GM19240 (cell line): ENCODE results near the gene WDFY2.

Experiments
- DNase-seq: peaks from one replicate; pipeline ENCODE4 v3.0.0; 2011; ENCODE audit warnings: low spot score; ENCODE audit not compliant: insufficient read length

WDFY2 gene

GRCh38 chr13:51767100-51767499, 182.8 kb downstream of the WDFY2 start:
- no peak for DNase-seq

GRCh38 chr13:51768378-51768921, 184.2 kb downstream of the WDFY2 start:
- no peak for DNase-seq

- DNase-seq, result no peak
Measured at GRCh38 chr13:51768976-51769375, 184.7 kb downstream of the WDFY2 start.

- DNase-seq, result no peak
Measured at GRCh38 chr13:51769455-51770127, 185.3 kb downstream of the WDFY2 start.

GRCh38 chr13:51770160-51770559, 185.9 kb downstream of the WDFY2 start:
- DNase-seq, result no peak

- DNase-seq, result no peak
Measured at GRCh38 chr13:51770681-51771417, 186.6 kb downstream of the WDFY2 start.

- no peak for DNase-seq
Measured at GRCh38 chr13:51771418-51772104, 187.3 kb downstream of the WDFY2 start.

GRCh38 chr13:51772105-51772455, 187.8 kb downstream of the WDFY2 start:
- no peak for DNase-seq

- no peak for DNase-seq
Measured at GRCh38 chr13:51772781-51773180, 188.5 kb downstream of the WDFY2 start.

- no peak for DNase-seq
Measured at GRCh38 chr13:51773515-51773914, 189.3 kb downstream of the WDFY2 start.

GRCh38 chr13:51776179-51776578, 191.9 kb downstream of the WDFY2 start:
- DNase-seq, result no peak

GRCh38 chr13:51777921-51778320, 193.7 kb downstream of the WDFY2 start:
- no peak for DNase-seq

- no peak for DNase-seq
Measured at GRCh38 chr13:51778392-51778791, 194.1 kb downstream of the WDFY2 start.

- DNase-seq, result no peak
Measured at GRCh38 chr13:51780099-51780498, 195.8 kb downstream of the WDFY2 start.

- DNase-seq, result no peak
Measured at GRCh38 chr13:51781246-51782022, 197.2 kb downstream of the WDFY2 start.

GRCh38 chr13:51782026-51782710, 197.9 kb downstream of the WDFY2 start:
- DNase-seq, result no peak

GRCh38 chr13:51783428-51784094, 199.3 kb downstream of the WDFY2 start:
- DNase-seq, result no peak

- DNase-seq, result no peak
Measured at GRCh38 chr13:51784097-51784496, 199.8 kb downstream of the WDFY2 start.

- no peak for DNase-seq
Measured at GRCh38 chr13:51785712-51786424, 201.6 kb downstream of the WDFY2 start.
